GM19023 (cell line): ENCODE results near the gene KRT74.
"Not testable (repeated sequence)": the region's sequence is repeated elsewhere in the genome, so short reads cannot be mapped to it uniquely, and the experiment has no call there.

Experiments
- ATAC-seq: cut with Tn5 transposase; IDR thresholded peaks from one replicate; pipeline ENCODE4 v1.9.1; 2021; ENCODE audit warnings: mild to moderate bottlenecking, moderate library complexity; ENCODE audit not compliant: unreplicated experiment

The KRT74 gene

GRCh38 chr12:52603314-52603713 is 29.7 kb upstream of the KRT74 start:
- no peak for ATAC-seq

GRCh38 chr12:52602552-52602951 is 28.9 kb upstream of the KRT74 start:
- ATAC-seq: no peak

GRCh38 chr12:52601671-52602070 is 28.0 kb upstream of the KRT74 start:
- no peak for ATAC-seq

GRCh38 chr12:52600941-52601481 is 27.4 kb upstream of the KRT74 start, which contains the start of gene KRT72:
KRT72 (minus strand) TSS chr12:52601463; CDS start chr12:52601452, 11 bp downstream.
- ATAC-seq: no peak

GRCh38 chr12:52600475-52600874 is 26.8 kb upstream of the KRT74 start:
- ATAC-seq: no peak

- no peak for ATAC-seq
Measured at GRCh38 chr12:52600071-52600470, 26.4 kb upstream of the KRT74 start.

- ATAC-seq: no peak
Measured at GRCh38 chr12:52598966-52599365, 25.3 kb upstream of the KRT74 start.

GRCh38 chr12:52594237-52594636 is 20.6 kb upstream of the KRT74 start:
- ATAC-seq: not testable (repeated sequence)

- ATAC-seq: no peak
Measured at GRCh38 chr12:52591521-52591920, 17.9 kb upstream of the KRT74 start.

GRCh38 chr12:52590021-52590420 is 16.4 kb upstream of the KRT74 start:
- no peak for ATAC-seq

- ATAC-seq: no peak
Measured at GRCh38 chr12:52587563-52587962, 13.9 kb upstream of the KRT74 start.

GRCh38 chr12:52585946-52586345 is 12.3 kb upstream of the KRT74 start:
- no peak for ATAC-seq

GRCh38 chr12:52585066-52585465 is 11.4 kb upstream of the KRT74 start:
- ATAC-seq: no peak

GRCh38 chr12:52584156-52584682 is 10.6 kb upstream of the KRT74 start:
- no peak for ATAC-seq

- ATAC-seq: no peak
Measured at GRCh38 chr12:52582971-52583456, 9.4 kb upstream of the KRT74 start.

GRCh38 chr12:52582486-52582885 is 8.8 kb upstream of the KRT74 start:
- no peak for ATAC-seq

GRCh38 chr12:52581481-52581880 is 7.8 kb upstream of the KRT74 start:
- ATAC-seq: no peak

GRCh38 chr12:52581066-52581465 is 7.4 kb upstream of the KRT74 start:
- ATAC-seq: no peak

GRCh38 chr12:52580496-52580895 is 6.9 kb upstream of the KRT74 start:
- no peak for ATAC-seq

- no peak for ATAC-seq
Measured at GRCh38 chr12:52579468-52580465, 6.1 kb upstream of the KRT74 start.

GRCh38 chr12:52578469-52578868 is 4.8 kb upstream of the KRT74 start:
- no peak for ATAC-seq

- no peak for ATAC-seq
Measured at GRCh38 chr12:52577316-52577715, 3.7 kb upstream of the KRT74 start.
